HG03558 (cell line): ENCODE data around the gene NOL6.

Experiments
- ATAC-seq: cut with Tn5 transposase; IDR thresholded peaks from one replicate; pipeline ENCODE4 v1.9.1; 2021; ENCODE audit warnings: moderate number of reproducible peaks; ENCODE audit not compliant: unreplicated experiment; ENCODE audit errors: extremely low read depth

NOL6 gene

GRCh38 chr9:33453999-33454660, 19.6 kb downstream of the NOL6 start:
- ATAC-seq: no peak

- ATAC-seq: no peak
Measured at GRCh38 chr9:33453286-33453860, 20.4 kb downstream of the NOL6 start.

- no peak for ATAC-seq
Measured at GRCh38 chr9:33452828-33453271, 20.9 kb downstream of the NOL6 start.

- ATAC-seq: no peak
Measured at GRCh38 chr9:33450621-33451146, 23.0 kb downstream of the NOL6 start.

GRCh38 chr9:33449715-33450114, 24.0 kb downstream of the NOL6 start:
- no peak for ATAC-seq

- no peak for ATAC-seq
Measured at GRCh38 chr9:33447799-33448553, 25.7 kb downstream of the NOL6 start.

GRCh38 chr9:33446946-33447798, 26.6 kb downstream of the NOL6 start, which contains the start of gene AQP3:
TSS of gene AQP3 (minus strand) at chr9:33447593. CDS start at chr9:33447530, 63 bp downstream.
- ATAC-seq: no peak

- ATAC-seq: peak; percentile 94
Measured at GRCh38 chr9:33446240-33446945, 27.3 kb downstream of the NOL6 start.

GRCh38 chr9:33445389-33446239, 28.1 kb downstream of the NOL6 start:
- no peak for ATAC-seq

GRCh38 chr9:33443464-33444154, 30.1 kb downstream of the NOL6 start:
- ATAC-seq: no peak

- no peak for ATAC-seq
Measured at GRCh38 chr9:33443047-33443446, 30.7 kb downstream of the NOL6 start.

GRCh38 chr9:33442125-33442524, 31.6 kb downstream of the NOL6 start:
- ATAC-seq: no peak

- no peak for ATAC-seq
Measured at GRCh38 chr9:33440609-33441008, 33.1 kb downstream of the NOL6 start.

GRCh38 chr9:33440204-33440603, 33.5 kb downstream of the NOL6 start:
- ATAC-seq: no peak

- ATAC-seq: no peak
Measured at GRCh38 chr9:33439731-33440130, 34.0 kb downstream of the NOL6 start.

GRCh38 chr9:33438926-33439680, 34.6 kb downstream of the NOL6 start:
- ATAC-seq: no peak

- ATAC-seq: no peak
Measured at GRCh38 chr9:33437898-33438297, 35.8 kb downstream of the NOL6 start.
